ENCODE data around the gene TLR3. TPM values are rescaled to one million over a fixed set of nuclear protein-coding genes. Genes with fewer than 3 reads are reported as not detected.

Gene TLR3
- polyA plus RNA-seq, 1 donor from 2014 or later: not detected

GRCh38 chr4:186020106-186020792 is 48.7 kb upstream of the TLR3 start:
- Histone ChIP-seq H3K27me3 (ENCODE audit: insufficient read depth, low read depth, low read length) (no peaks in the 10 kb centered on the region), H3K9me3 (ENCODE audit: low read length) (no peaks in the 10 kb centered on the region), H3K4me3 (ENCODE audit: low read length) (no peak overlapping the region), H4K20me1 (ENCODE audit: insufficient read depth) (no peaks in the 10 kb centered on the region), H3K4me2 (ENCODE audit: low read length) (no peak overlapping the region), H2AFZ (ENCODE audit: low read depth, low read length) (no peak overlapping the region), H3K9me2 (ENCODE audit: insufficient read depth, low read length) (no peaks in the 10 kb centered on the region), H3F3A (ENCODE audit: insufficient read depth, low read length, poor library complexity, severe bottlenecking) (no peaks in the 10 kb centered on the region), H3K79me2 (replicated peaks; ENCODE audit: insufficient read depth, low read length) (no peaks in the 10 kb centered on the region), H3K27ac (ENCODE audit: low read length) (no peak overlapping the region), H3K36me3 (ENCODE audit: insufficient read depth, low read length) (no peaks in the 10 kb centered on the region), H3K9ac (ENCODE audit: low read length) (no peak overlapping the region)
- TF ChIP-seq REST (IDR thresholded peaks at IDR 0.05; ENCODE audit: borderline replicate concordance) (no peak), RAD21 (conservative IDR thresholded peaks at IDR 0.05) (no peak), EP300 (conservative IDR thresholded peaks at IDR 0.05; ENCODE audit: poor library complexity, severe bottlenecking) (no peak), SMC3 (conservative IDR thresholded peaks at IDR 0.05; ENCODE audit: poor library complexity) (no peak), EZH2 (IDR thresholded peaks at IDR 0.05; ENCODE audit: borderline replicate concordance, insufficient read depth, low read length, poor library complexity, severe bottlenecking) (no peak), TAF1 (IDR thresholded peaks at IDR 0.05; ENCODE audit: low read depth) (no peak)
- TF ChIP-seq, protein P1, sequence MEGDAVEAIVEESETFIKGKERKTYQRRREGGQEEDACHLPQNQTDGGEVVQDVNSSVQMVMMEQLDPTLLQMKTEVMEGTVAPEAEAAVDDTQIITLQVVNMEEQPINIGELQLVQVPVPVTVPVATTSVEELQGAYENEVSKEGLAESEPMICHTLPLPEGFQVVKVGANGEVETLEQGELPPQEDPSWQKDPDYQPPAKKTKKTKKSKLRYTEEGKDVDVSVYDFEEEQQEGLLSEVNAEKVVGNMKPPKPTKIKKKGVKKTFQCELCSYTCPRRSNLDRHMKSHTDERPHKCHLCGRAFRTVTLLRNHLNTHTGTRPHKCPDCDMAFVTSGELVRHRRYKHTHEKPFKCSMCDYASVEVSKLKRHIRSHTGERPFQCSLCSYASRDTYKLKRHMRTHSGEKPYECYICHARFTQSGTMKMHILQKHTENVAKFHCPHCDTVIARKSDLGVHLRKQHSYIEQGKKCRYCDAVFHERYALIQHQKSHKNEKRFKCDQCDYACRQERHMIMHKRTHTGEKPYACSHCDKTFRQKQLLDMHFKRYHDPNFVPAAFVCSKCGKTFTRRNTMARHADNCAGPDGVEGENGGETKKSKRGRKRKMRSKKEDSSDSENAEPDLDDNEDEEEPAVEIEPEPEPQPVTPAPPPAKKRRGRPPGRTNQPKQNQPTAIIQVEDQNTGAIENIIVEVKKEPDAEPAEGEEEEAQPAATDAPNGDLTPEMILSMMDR (IDR thresholded peaks at IDR 0.05; ENCODE audit: poor library complexity, severe bottlenecking): no peak

GRCh38 chr4:186020793-186021407 is 48.1 kb upstream of the TLR3 start:
- H2AFZ ChIP-seq (ENCODE audit: low read depth, low read length): no peak overlapping the region
- TF ChIP-seq, protein P1 (IDR thresholded peaks at IDR 0.05; ENCODE audit: poor library complexity, severe bottlenecking): no peak
- TF ChIP-seq POLR2AphosphoS5 (IDR thresholded peaks at IDR 0.05) (no peak), TAF1 (IDR thresholded peaks at IDR 0.05; ENCODE audit: low read depth) (no peak), EP300 (conservative IDR thresholded peaks at IDR 0.05; ENCODE audit: poor library complexity, severe bottlenecking) (no peak), EZH2 (IDR thresholded peaks at IDR 0.05; ENCODE audit: borderline replicate concordance, insufficient read depth, low read length, poor library complexity, severe bottlenecking) (no peak), SMC3 (conservative IDR thresholded peaks at IDR 0.05; ENCODE audit: poor library complexity) (no peak), REST (IDR thresholded peaks at IDR 0.05; ENCODE audit: borderline replicate concordance) (no peak), RAD21 (conservative IDR thresholded peaks at IDR 0.05) (no peak), MXI1 (conservative IDR thresholded peaks at IDR 0.05; ENCODE audit: poor library complexity, severe bottlenecking) (no peak)

More at GRCh38 chr4:186020793-186021407, 48.1 kb upstream of the TLR3 start:
- Histone ChIP-seq H3K36me3 (ENCODE audit: insufficient read depth, low read length) (no peaks in the 10 kb centered on the region), H3K9me2 (ENCODE audit: insufficient read depth, low read length) (no peaks in the 10 kb centered on the region), H3K27me3 (ENCODE audit: insufficient read depth, low read depth, low read length) (no peaks in the 10 kb centered on the region), H3K4me2 (ENCODE audit: low read length) (no peak overlapping the region), H3K27ac (ENCODE audit: low read length) (no peak overlapping the region), H3K9me3 (ENCODE audit: low read length) (no peaks in the 10 kb centered on the region), H3F3A (ENCODE audit: insufficient read depth, low read length, poor library complexity, severe bottlenecking) (no peaks in the 10 kb centered on the region), H3K4me3 (ENCODE audit: low read length) (no peak overlapping the region), H4K20me1 (ENCODE audit: insufficient read depth) (no peaks in the 10 kb centered on the region), H3K79me2 (replicated peaks; ENCODE audit: insufficient read depth, low read length) (no peaks in the 10 kb centered on the region), H3K9ac (ENCODE audit: low read length) (no peak overlapping the region)
